GM12878 (cell line): Measurements from ENCODE around the gene PRRC2B. TPM values are rescaled to one million over a fixed set of nuclear protein-coding genes. Genes with fewer than 3 reads are reported as not detected.

Source experiments
- ATAC-seq: fragments of 200-7000 bp; cut with Tn5 transposase; 3 replicates; pipeline ENCODE4 v1.9.1; 2020; ENCODE audit warnings: mild to moderate bottlenecking, moderate library complexity
- BruUV-seq: library from RNA; stranded (reverse); fragments of 400-500 nt; replicated peaks from 2 replicates; lab custom pipeline; 2021; lab: Mats Ljungman, UMichigan
- CTCF ChIA-PET: fragments of 300-600 bp; sonication (Branson Sonifier 250); formaldehyde crosslinking; extraction: SDS; loops from one replicate; lab custom pipeline; 2021; ENCODE audit warnings: inconsistent platforms; lab: Yijun Ruan, JAX
- POLR2A ChIA-PET: fragments of 350-600 bp; formaldehyde crosslinking; extraction: SDS; loops from one replicate; lab custom pipeline; 2021; ENCODE audit warnings: inconsistent platforms; lab: Charles Lee
- RAD21 ChIA-PET: fragments of 300-600 bp; sonication (Branson Sonifier 250); formaldehyde crosslinking; loops from one replicate; lab custom pipeline; 2023; ENCODE audit warnings: antibody characterized with exemption; ENCODE audit not compliant: unreplicated experiment; lab: Charles Lee
- SMC1A ChIA-PET: fragments of 300-600 bp; sonication (Branson Sonifier 250); formaldehyde crosslinking; loops from one replicate; lab custom pipeline; 2023; ENCODE audit not compliant: unreplicated experiment, uncharacterized antibody; lab: Charles Lee
- DNase-seq: peaks from one replicate; pipeline ENCODE4 v3.0.0-alpha.2; 2011; ENCODE audit warnings: low read depth, low spot score
- FAIRE-seq: peaks from 3 replicates; lab custom pipeline; 2011; peaks lifted over from hg19 to GRCh38; lab: Jason Lieb, UNC
- H2AFZ ChIP-seq: 2 replicates; pipeline ENCODE4 v1.6.0; 2011; ENCODE audit warnings: low read depth, low read length, control low read depth; ENCODE audit not compliant: control insufficient read depth
- H3K27ac ChIP-seq: 2 replicates; pipeline ENCODE4 v1.5.1; 2011; ENCODE audit warnings: control low read depth; ENCODE audit not compliant: control insufficient read depth, insufficient read depth
- H3K27me3 ChIP-seq, 2 experiments: replicated peaks in 1 of 2; 2 replicates each; pipeline versions ENCODE4 v1.6.0 to v1.6.1; 2011; ENCODE audit warnings: low read length in 1 of 2; ENCODE audit not compliant: control insufficient read depth in 2 of 2, insufficient read depth in 2 of 2
- H3K36me3 ChIP-seq, 2 experiments: 2 replicates each; pipeline ENCODE4 v1.5.1; 2011; ENCODE audit warnings: low read length in 1 of 2; ENCODE audit not compliant: control insufficient read depth in 2 of 2, insufficient read depth in 2 of 2
- H3K4me1 ChIP-seq: 2 replicates; pipeline ENCODE4 v1.6.1; 2011; ENCODE audit warnings: mild to moderate bottlenecking, low read length, moderate library complexity, mixed read lengths; ENCODE audit not compliant: control insufficient read depth, insufficient read depth
- H3K4me2 ChIP-seq: 2 replicates; pipeline ENCODE4 v1.6.0; 2011; ENCODE audit warnings: control low read depth; ENCODE audit not compliant: control insufficient read depth, insufficient read depth
- H3K4me3 ChIP-seq: fragments of 200-600 bp; sonication (generic); 2 replicates; pipeline ENCODE4 v1.5.1; 2016
- H3K79me2 ChIP-seq: 2 replicates; pipeline ENCODE4 v1.6.0; 2011; ENCODE audit warnings: low read length; ENCODE audit not compliant: control insufficient read depth, insufficient read depth
- H3K9ac ChIP-seq: 2 replicates; pipeline ENCODE4 v1.8.0; 2011; ENCODE audit warnings: low read length, control low read depth, mixed read lengths; ENCODE audit not compliant: control insufficient read depth, insufficient read depth
- H3K9me3 ChIP-seq: replicated peaks from 3 replicates; pipeline ENCODE4 v1.5.1; 2011; ENCODE audit warnings: mild to moderate bottlenecking, low read length; ENCODE audit not compliant: control insufficient read depth, insufficient read depth
- H4K20me1 ChIP-seq: 2 replicates; pipeline ENCODE4 v1.6.0; 2011; ENCODE audit not compliant: control insufficient read depth, insufficient read depth
- CUX1 ChIP-seq: IDR thresholded peaks from 2 replicates; pipeline ENCODE4 v1.6.1; 2012; ENCODE audit warnings: improper control_type of control experiment, low read depth, low read length; ENCODE audit not compliant: insufficient replicate concordance
- EED ChIP-seq: sonication (generic); IDR thresholded peaks from 2 replicates; pipeline ENCODE4 v1.6.1; 2016; ENCODE audit warnings: antibody characterized with exemption, low read depth
- RUNX3 ChIP-seq: IDR thresholded peaks from 2 replicates; pipeline ENCODE4 v1.6.1; 2012; ENCODE audit warnings: low read length, inconsistent platforms
- SRF ChIP-seq, 2 experiments: IDR thresholded peaks; 2 replicates each; pipeline ENCODE4 v1.6.1; 2011; ENCODE audit warnings: low read depth in 2 of 2, low read length in 2 of 2, mild to moderate bottlenecking in 1 of 2, moderate library complexity in 1 of 2
- ZNF687 ChIP-seq: fragments of 450-650 bp; IDR thresholded peaks from 2 replicates; pipeline ENCODE4 v1.6.1; 2017; ENCODE audit warnings: mild to moderate bottlenecking, moderate library complexity
- WGBS: methylation state at CpG from one replicate; pipeline ENCODE4 v1.1.6; 2016; ENCODE audit warnings: low lambda C conversion rate; ENCODE audit not compliant: insufficient replicate concordance, insufficient coverage; ENCODE audit errors: missing lambda C conversion rate; 5-methylcytosine and 5-hydroxymethylcytosine counted together
- in situ Hi-C: fragments of 300-500 bp; cut with MboI; formaldehyde crosslinking; loops from 9 replicates; pipeline ENCODE4 v1.14.3; 2018; ENCODE audit warnings: mixed read lengths
- intact Hi-C: fragments of 100-400 bp; cut with micrococcal nuclease; formaldehyde crosslinking; loops from one replicate; pipeline ENCODE4 v1.14.2; 2022; ENCODE audit not compliant: unreplicated experiment
- polyA plus RNA-seq, 11 experiments: library from polyadenylated mRNA; depleted of rRNA in 4 of 11; unstranded in 6 of 11; stranded (reverse) in 5 of 11; fragments of >200 nt; fragmentation: Nextera tagmentation in 4 of 11; fragmentation: Illumina TruSeq in 1 of 11; extraction: Ambion mirVana in 4 of 11; extraction: Trizol in 1 of 11; gene quantifications; 1 replicate in 1 of 11; 2 replicates in 10 of 11; pipeline versions ENCODE4 v1.2.1 to v1.2.3, GENCODE V29; 2011 to 2016; ENCODE audit warnings: inconsistent platforms in 2 of 11, missing spikeins in 2 of 11, low read depth in 1 of 11
- total RNA-seq, 4 experiments: library from RNA; depleted of rRNA in 3 of 4; stranded (reverse); fragments of >200 nt in 3 of 4; fragmentation: Illumina TruSeq in 1 of 4; extraction: Trizol in 1 of 4; gene quantifications; 2 replicates each; pipeline versions ENCODE4 v1.2.1 to v1.2.3, GENCODE V29; 2013 to 2021

Gene PRRC2B
- total and polyA plus RNA-seq, 10 of the 15 experiments (the other 5 are each of a cell fraction or from before 2014, with no cell fraction given), result 0.84 to 155 (median 28.7) TPM

- Histone ChIP-seq H3K4me1 (peaks cover 6% of the 10 kb centered on the region), H3K4me3 (no peak overlapping the region), H3K9ac (no peak overlapping the region), H3K4me2 (no peak overlapping the region), H3K27ac (no peak overlapping the region), H3K9me3 (no peaks in the 10 kb centered on the region), H3K27me3 (no peaks in the 10 kb centered on the region), H3K36me3 (peaks cover 16 to 17% of the 10 kb centered on the region in 2 experiments; a peak in 3 of 4 replicates), H2AFZ (no peak overlapping the region), H3K79me2 (peaks cover 85% of the 10 kb centered on the region), H4K20me1 (peaks cover 28% of the 10 kb centered on the region)
- ATAC-seq, result no peak
- DNase-seq, result no peak
- RAD21 ChIA-PET, result no interaction called here
- SMC1A ChIA-PET, result no interaction called here
- POLR2A ChIA-PET, result no interaction called here
- FAIRE-seq, result no peak
- intact Hi-C loops (no loop called here), in situ Hi-C loops (no loop called here)
- CTCF ChIA-PET, result interaction anchor here (0.6 kb wide), 1 partner anchor 26 kb away, joined by 3 read pairs; no protein-coding TSS in a partner anchor
- no peak for TF ChIP-seq SRF (IDR thresholded peaks at IDR 0.05; ENCODE audit: low read depth in 2 of 2, low read length in 2 of 2)
- TF ChIP-seq ZNF687, result no peak
- no peak for TF ChIP-seq CUX1
- TF ChIP-seq RUNX3, result no peak
- TF ChIP-seq EED, result no peak
- no TSS peak for BruUV-seq
- WGBS, result 52% methylated on average over 12 of the region's 12 CpGs
These were observed 28.4 kb downstream of the PRRC2B start for GRCh38 chr9:131422241-131422792.
